GM19324 (cell line): ENCODE measurements around the gene KDM6A.
A peak's percentile ranks its signal among the peaks of the same experiment; 100 is the strongest.
"Not testable (repeated sequence)": the region's sequence is repeated elsewhere in the genome, so short reads cannot be mapped to it uniquely, and the experiment has no call there.

Source experiments
- ATAC-seq: cut with Tn5 transposase; IDR thresholded peaks from one replicate; pipeline ENCODE4 v1.9.1; 2021; ENCODE audit warnings: mild to moderate bottlenecking, moderate library complexity; ENCODE audit not compliant: unreplicated experiment, low FRiP score

Gene KDM6A

GRCh38 chrX:44872821-44873414 is at the start of gene KDM6A:
Gene KDM6A, plus strand, starts transcription at chrX:44873188. Its CDS starts 364 bp downstream, at chrX:44873552.
- peak; percentile 92 for ATAC-seq

- ATAC-seq = not testable (repeated sequence)
Measured at GRCh38 chrX:44823193-44823592, 49.8 kb upstream of the KDM6A start.

GRCh38 chrX:44828008-44828605 is 44.9 kb upstream of the KDM6A start:
- no peak for ATAC-seq

- no peak for ATAC-seq
Measured at GRCh38 chrX:44829832-44830231, 43.2 kb upstream of the KDM6A start.

GRCh38 chrX:44842550-44843317 is 30.3 kb upstream of the KDM6A start:
- no peak for ATAC-seq

GRCh38 chrX:44843318-44843702 is 29.7 kb upstream of the KDM6A start:
- no peak for ATAC-seq

- ATAC-seq = no peak
Measured at GRCh38 chrX:44843753-44844152, 29.2 kb upstream of the KDM6A start, which contains the start of gene DUSP21. Gene DUSP21, plus strand, starts transcription at chrX:44844021. Its CDS starts 112 bp downstream, at chrX:44844133.

- ATAC-seq = no peak
Measured at GRCh38 chrX:44844204-44844603, 28.8 kb upstream of the KDM6A start.

- not testable (repeated sequence) for ATAC-seq
Measured at GRCh38 chrX:44850891-44851290, 22.1 kb upstream of the KDM6A start.

- no peak for ATAC-seq
Measured at GRCh38 chrX:44871114-44871645, 1.8 kb upstream of the KDM6A start.

GRCh38 chrX:44871931-44872820 is 812 bp upstream of the KDM6A start:
- peak; percentile 30 for ATAC-seq

GRCh38 chrX:44873415-44874276 is 658 bp downstream of the KDM6A start:
- ATAC-seq = peak; percentile 17

GRCh38 chrX:44874420-44875184 is 1.6 kb downstream of the KDM6A start:
- no peak for ATAC-seq

- ATAC-seq = no peak
Measured at GRCh38 chrX:44875185-44875489, 2.1 kb downstream of the KDM6A start.

- no peak for ATAC-seq
Measured at GRCh38 chrX:44876086-44876485, 3.1 kb downstream of the KDM6A start.

- no peak for ATAC-seq
Measured at GRCh38 chrX:44876767-44877166, 3.8 kb downstream of the KDM6A start.

- ATAC-seq = no peak
Measured at GRCh38 chrX:44878780-44879179, 5.8 kb downstream of the KDM6A start.

GRCh38 chrX:44881549-44881948 is 8.6 kb downstream of the KDM6A start:
- no peak for ATAC-seq

- no peak for ATAC-seq
Measured at GRCh38 chrX:44882635-44883034, 9.6 kb downstream of the KDM6A start.
